Measurements from ENCODE around the gene CIAO3. TPM values are rescaled to one million over a fixed set of nuclear protein-coding genes. Genes with fewer than 3 reads are reported as not detected.

The CIAO3 gene
- polyA plus RNA-seq, 1 donor from 2014 or later: 57.8 TPM

GRCh38 chr16:746637-747036 is 5.8 kb upstream of the CIAO3 start:
- Histone ChIP-seq H4K20me1 (ENCODE audit: insufficient read depth) (no peaks in the 10 kb centered on the region), H3F3A (ENCODE audit: insufficient read depth, low read length, poor library complexity, severe bottlenecking) (no peaks in the 10 kb centered on the region), H3K9me3 (ENCODE audit: low read length) (no peaks in the 10 kb centered on the region), H3K9ac (ENCODE audit: low read length) (no peak overlapping the region), H3K4me3 (ENCODE audit: low read length) (no peak overlapping the region), H3K4me2 (ENCODE audit: low read length) (no peak overlapping the region), H3K27ac (ENCODE audit: low read length) (no peak overlapping the region), H3K27me3 (ENCODE audit: insufficient read depth, low read depth, low read length) (no peaks in the 10 kb centered on the region), H3K79me2 (replicated peaks; ENCODE audit: insufficient read depth, low read length) (no peaks in the 10 kb centered on the region), H3K36me3 (ENCODE audit: insufficient read depth, low read length) (no peaks in the 10 kb centered on the region), H3K9me2 (ENCODE audit: insufficient read depth, low read length) (no peaks in the 10 kb centered on the region), H2AFZ (ENCODE audit: low read depth, low read length) (no peak overlapping the region)
- TF ChIP-seq SMC3 (conservative IDR thresholded peaks at IDR 0.05; ENCODE audit: poor library complexity) (no peak), EZH2 (IDR thresholded peaks at IDR 0.05; ENCODE audit: borderline replicate concordance, insufficient read depth, low read length, poor library complexity, severe bottlenecking) (no peak), RAD21 (conservative IDR thresholded peaks at IDR 0.05) (no peak), TAF1 (IDR thresholded peaks at IDR 0.05; ENCODE audit: low read depth) (no peak), EP300 (conservative IDR thresholded peaks at IDR 0.05; ENCODE audit: poor library complexity, severe bottlenecking) (no peak), REST (IDR thresholded peaks at IDR 0.05; ENCODE audit: borderline replicate concordance) (no peak)

GRCh38 chr16:745739-746138 is 4.9 kb upstream of the CIAO3 start:
- H3K27me3 ChIP-seq (ENCODE audit: insufficient read depth, low read depth, low read length): no peaks in the 10 kb centered on the region
- no peak overlapping the region for H3K4me2 ChIP-seq (ENCODE audit: low read length)

More at GRCh38 chr16:745739-746138, 4.9 kb upstream of the CIAO3 start:
- no peaks in the 10 kb centered on the region for H3K36me3 ChIP-seq (ENCODE audit: insufficient read depth, low read length)
- no peaks in the 10 kb centered on the region for H4K20me1 ChIP-seq (ENCODE audit: insufficient read depth)
- H2AFZ ChIP-seq (ENCODE audit: low read depth, low read length): no peak overlapping the region
- no peak for TF ChIP-seq EZH2 (IDR thresholded peaks at IDR 0.05; ENCODE audit: borderline replicate concordance, insufficient read depth, low read length, poor library complexity, severe bottlenecking)
- no peak for TF ChIP-seq RAD21 (conservative IDR thresholded peaks at IDR 0.05)
- no peak for TF ChIP-seq TAF1 (IDR thresholded peaks at IDR 0.05; ENCODE audit: low read depth)
- peak; percentile 31 for TF ChIP-seq CTCF (IDR thresholded peaks at IDR 0.05; ENCODE audit: poor library complexity, severe bottlenecking)
- TF ChIP-seq MXI1 (conservative IDR thresholded peaks at IDR 0.05; ENCODE audit: poor library complexity, severe bottlenecking): no peak
- no peak for TF ChIP-seq POLR2AphosphoS5 (IDR thresholded peaks at IDR 0.05)
- no peak for TF ChIP-seq EP300 (conservative IDR thresholded peaks at IDR 0.05; ENCODE audit: poor library complexity, severe bottlenecking)
- peak; percentile 43 for TF ChIP-seq SMC3 (conservative IDR thresholded peaks at IDR 0.05; ENCODE audit: poor library complexity)
- TF ChIP-seq REST (IDR thresholded peaks at IDR 0.05; ENCODE audit: borderline replicate concordance): no peak
- no peaks in the 10 kb centered on the region for H3K9me2 ChIP-seq (ENCODE audit: insufficient read depth, low read length)
- no peaks in the 10 kb centered on the region for H3K9me3 ChIP-seq (ENCODE audit: low read length)
- H3K9ac ChIP-seq (ENCODE audit: low read length): no peak overlapping the region
- H3K79me2 ChIP-seq (replicated peaks; ENCODE audit: insufficient read depth, low read length): no peaks in the 10 kb centered on the region
- H3K4me3 ChIP-seq (ENCODE audit: low read length): no peak overlapping the region
- no peaks in the 10 kb centered on the region for H3F3A ChIP-seq (ENCODE audit: insufficient read depth, low read length, poor library complexity, severe bottlenecking)
- no peak overlapping the region for H3K27ac ChIP-seq (ENCODE audit: low read length)
